Ovary (tissue), 3 donors: ENCODE measurements around the gene PIPOX.

ENCODE experiments used
- CTCF ChIP-seq, 3 donors: fragments of 450-650 bp in 2 of 3; fragments of 200-600 bp in 1 of 3; IDR thresholded peaks; one replicate each; pipeline versions ENCODE4 v1.5.1 to v1.8.0; 2016 to 2022; ENCODE audit warnings: antibody characterized with exemption in 3 of 3, mild to moderate bottlenecking in 1 of 3
- POLR2A ChIP-seq: fragments of 450-650 bp; IDR thresholded peaks from one replicate; pipeline ENCODE4 v1.6.1; 2017; ENCODE audit warnings: antibody characterized with exemption, mild to moderate bottlenecking, moderate library complexity
- donor health status: DM: no; HTN: no; CAD: no.

- no peak for TF ChIP-seq CTCF (IDR thresholded peaks at IDR 0.05)
- TF ChIP-seq POLR2A: no peak
Measured at GRCh38 chr17:29041571-29041970, 1.4 kb upstream of the PIPOX start.
